CD4-positive, alpha-beta T cell treated with Interleukin-12 subunit alpha and Interleukin-12 subunit beta, for 1 hour (primary cell): ENCODE results near the gene SHC3.

Experiments used
- DNase-seq: peaks from one replicate; pipeline ENCODE4 v3.0.0-alpha.2; 2020

Gene SHC3

GRCh38 chr9:89048616-89049015 is 130.0 kb downstream of the SHC3 start:
- no peak for DNase-seq

GRCh38 chr9:89047667-89048066 is 131.0 kb downstream of the SHC3 start:
- DNase-seq, result no peak

- no peak for DNase-seq
These were observed 131.8 kb downstream of the SHC3 start for GRCh38 chr9:89046832-89047231.

GRCh38 chr9:89044881-89045280 is 133.7 kb downstream of the SHC3 start:
- no peak for DNase-seq

GRCh38 chr9:89044104-89044503 is 134.5 kb downstream of the SHC3 start:
- DNase-seq, result no peak

- DNase-seq, result no peak
These were observed 135.6 kb downstream of the SHC3 start for GRCh38 chr9:89042984-89043383.

GRCh38 chr9:89039664-89040063 is 139.0 kb downstream of the SHC3 start:
- no peak for DNase-seq

- no peak for DNase-seq
These were observed 139.5 kb downstream of the SHC3 start for GRCh38 chr9:89039104-89039465.

- no peak for DNase-seq
These were observed 140.1 kb downstream of the SHC3 start for GRCh38 chr9:89038382-89039103.

GRCh38 chr9:89037891-89038290 is 140.7 kb downstream of the SHC3 start:
- no peak for DNase-seq

- DNase-seq, result no peak
These were observed 141.3 kb downstream of the SHC3 start for GRCh38 chr9:89037346-89037745.

GRCh38 chr9:89036891-89037290 is 141.7 kb downstream of the SHC3 start:
- peak; percentile 3 for DNase-seq

GRCh38 chr9:89036383-89036782 is 142.2 kb downstream of the SHC3 start:
- no peak for DNase-seq

GRCh38 chr9:89032661-89033060 is 146.0 kb downstream of the SHC3 start:
- DNase-seq, result no peak

- no peak for DNase-seq
These were observed 146.4 kb downstream of the SHC3 start for GRCh38 chr9:89032173-89032572.

- no peak for DNase-seq
These were observed 148.8 kb downstream of the SHC3 start for GRCh38 chr9:89029788-89030187.

GRCh38 chr9:89026876-89027275 is 151.7 kb downstream of the SHC3 start:
- DNase-seq, result no peak

GRCh38 chr9:89025553-89025952 is 153.1 kb downstream of the SHC3 start:
- no peak for DNase-seq

GRCh38 chr9:89024727-89025126 is 153.9 kb downstream of the SHC3 start:
- DNase-seq, result no peak

- DNase-seq, result no peak
These were observed 154.9 kb downstream of the SHC3 start for GRCh38 chr9:89023740-89024139.

- no peak for DNase-seq
These were observed 155.7 kb downstream of the SHC3 start for GRCh38 chr9:89022902-89023301.

GRCh38 chr9:89022001-89022759 is 156.4 kb downstream of the SHC3 start:
- no peak for DNase-seq

- DNase-seq, result no peak
These were observed 157.3 kb downstream of the SHC3 start for GRCh38 chr9:89021154-89021803.

GRCh38 chr9:89020754-89021153 is 157.9 kb downstream of the SHC3 start:
- DNase-seq, result no peak
